Stimulated activated CD4-positive, alpha-beta T cell treated with anti-CD3 and anti-CD28 coated beads, TNF-alpha, amount 100 ng/mL, for 24 hours (primary cell): ENCODE measurements around the gene CACNB4.

Experiments
- DNase-seq, 3 experiments: peaks; one replicate each; pipeline ENCODE4 v3.0.0-alpha.2; 2020; ENCODE audit warnings: low read depth in 3 of 3

Gene CACNB4

GRCh38 chr2:151786483-151786882, 312.4 kb downstream of the CACNB4 start:
- DNase-seq, result no peak

- no peak for DNase-seq
Observed at GRCh38 chr2:151786077-151786476, 312.8 kb downstream of the CACNB4 start.

GRCh38 chr2:151783133-151783520, 315.7 kb downstream of the CACNB4 start:
- DNase-seq, result no peak
